Measurements from ENCODE around the gene SEMA3G. TPM values are rescaled to one million over a fixed set of nuclear protein-coding genes. Genes with fewer than 3 reads are reported as not detected.

Gene SEMA3G
- total RNA-seq, 3 donors from 2014 or later = 2.7 to 10.2 (median 3.1) TPM

DNA sequence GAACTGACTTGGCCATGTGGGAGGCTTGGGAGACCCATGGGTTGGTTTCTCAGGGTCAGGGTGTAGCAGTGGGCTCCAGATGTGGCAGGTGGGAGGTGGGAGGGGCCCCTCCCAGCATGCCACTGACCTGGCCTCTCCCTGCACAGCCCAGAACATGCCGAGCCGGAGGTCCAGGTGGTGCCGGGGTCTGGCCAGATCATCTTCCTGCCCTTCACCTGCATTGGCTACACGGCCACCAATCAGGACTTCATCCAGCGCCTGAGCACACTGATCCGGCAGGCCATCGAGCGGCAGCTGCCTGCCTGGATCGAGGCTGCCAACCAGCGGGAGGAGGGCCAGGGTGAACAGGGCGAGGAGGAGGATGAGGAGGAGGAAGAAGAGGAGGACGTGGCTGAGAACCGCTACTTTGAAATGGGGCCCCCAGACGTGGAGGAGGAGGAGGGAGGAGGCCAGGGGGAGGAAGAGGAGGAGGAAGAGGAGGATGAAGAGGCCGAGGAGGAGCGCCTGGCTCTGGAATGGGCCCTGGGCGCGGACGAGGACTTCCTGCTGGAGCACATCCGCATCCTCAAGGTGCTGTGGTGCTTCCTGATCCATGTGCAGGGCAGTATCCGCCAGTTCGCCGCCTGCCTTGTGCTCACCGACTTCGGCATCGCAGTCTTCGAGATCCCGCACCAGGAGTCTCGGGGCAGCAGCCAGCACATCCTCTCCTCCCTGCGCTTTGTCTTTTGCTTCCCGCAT, 42.3 kb upstream of the SEMA3G start:
- no peak for DNase-seq
- no peaks in the 10 kb centered on the region for H3K4me1 ChIP-seq (ENCODE audit: low read depth)
- no peak for ATAC-seq
- TF ChIP-seq, protein P1, sequence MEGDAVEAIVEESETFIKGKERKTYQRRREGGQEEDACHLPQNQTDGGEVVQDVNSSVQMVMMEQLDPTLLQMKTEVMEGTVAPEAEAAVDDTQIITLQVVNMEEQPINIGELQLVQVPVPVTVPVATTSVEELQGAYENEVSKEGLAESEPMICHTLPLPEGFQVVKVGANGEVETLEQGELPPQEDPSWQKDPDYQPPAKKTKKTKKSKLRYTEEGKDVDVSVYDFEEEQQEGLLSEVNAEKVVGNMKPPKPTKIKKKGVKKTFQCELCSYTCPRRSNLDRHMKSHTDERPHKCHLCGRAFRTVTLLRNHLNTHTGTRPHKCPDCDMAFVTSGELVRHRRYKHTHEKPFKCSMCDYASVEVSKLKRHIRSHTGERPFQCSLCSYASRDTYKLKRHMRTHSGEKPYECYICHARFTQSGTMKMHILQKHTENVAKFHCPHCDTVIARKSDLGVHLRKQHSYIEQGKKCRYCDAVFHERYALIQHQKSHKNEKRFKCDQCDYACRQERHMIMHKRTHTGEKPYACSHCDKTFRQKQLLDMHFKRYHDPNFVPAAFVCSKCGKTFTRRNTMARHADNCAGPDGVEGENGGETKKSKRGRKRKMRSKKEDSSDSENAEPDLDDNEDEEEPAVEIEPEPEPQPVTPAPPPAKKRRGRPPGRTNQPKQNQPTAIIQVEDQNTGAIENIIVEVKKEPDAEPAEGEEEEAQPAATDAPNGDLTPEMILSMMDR (IDR thresholded peaks at IDR 0.05) = no peak
- no peak overlapping the region for H3K4me3 ChIP-seq
- H3K36me3 ChIP-seq (ENCODE audit: low read depth) = no peaks in the 10 kb centered on the region
- H3K9me3 ChIP-seq = no peaks in the 10 kb centered on the region
- intact Hi-C loops (cut with DNase I, micrococcal nuclease) = no loop called here

DNA sequence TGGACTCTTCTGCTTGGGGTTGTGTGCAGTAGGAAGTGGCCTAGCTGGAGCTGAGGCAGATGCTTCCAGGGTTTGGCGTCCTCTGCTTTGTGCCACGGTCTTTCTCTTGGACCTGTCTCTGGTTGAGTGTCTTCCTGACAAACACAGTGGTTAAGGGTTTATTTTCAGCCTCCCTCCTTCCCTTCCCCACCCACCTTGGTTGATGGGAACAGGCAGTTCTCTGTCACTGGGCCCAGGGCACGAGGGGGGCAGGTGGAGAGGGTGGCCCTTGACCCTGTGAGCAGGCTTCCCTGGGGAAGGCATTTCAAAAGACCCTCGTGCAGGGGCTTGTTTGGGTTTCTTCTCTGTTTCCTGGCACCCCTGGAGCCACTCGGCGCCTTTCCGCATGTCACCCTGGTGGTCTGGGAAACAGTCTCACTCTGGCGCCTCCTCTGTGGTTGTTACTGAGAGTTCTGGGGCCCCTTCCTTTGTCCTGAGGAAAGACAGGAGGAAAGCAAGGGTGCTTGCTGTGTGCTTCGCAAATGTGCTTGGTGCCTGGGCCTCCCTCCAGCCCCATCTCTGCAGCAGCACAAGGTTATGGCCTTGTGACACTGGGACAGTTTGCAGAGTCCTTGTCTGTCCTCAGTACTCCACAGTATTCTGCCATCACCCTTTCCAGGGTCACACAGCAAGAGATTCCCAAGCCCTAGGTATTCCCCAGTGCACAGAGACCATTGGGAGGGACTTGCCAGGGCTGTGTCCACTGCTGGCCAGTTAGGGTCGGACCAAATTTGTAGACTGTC, 40.0 kb upstream of the SEMA3G start:
- no peak for ATAC-seq
- DNase-seq = no peak

DNA sequence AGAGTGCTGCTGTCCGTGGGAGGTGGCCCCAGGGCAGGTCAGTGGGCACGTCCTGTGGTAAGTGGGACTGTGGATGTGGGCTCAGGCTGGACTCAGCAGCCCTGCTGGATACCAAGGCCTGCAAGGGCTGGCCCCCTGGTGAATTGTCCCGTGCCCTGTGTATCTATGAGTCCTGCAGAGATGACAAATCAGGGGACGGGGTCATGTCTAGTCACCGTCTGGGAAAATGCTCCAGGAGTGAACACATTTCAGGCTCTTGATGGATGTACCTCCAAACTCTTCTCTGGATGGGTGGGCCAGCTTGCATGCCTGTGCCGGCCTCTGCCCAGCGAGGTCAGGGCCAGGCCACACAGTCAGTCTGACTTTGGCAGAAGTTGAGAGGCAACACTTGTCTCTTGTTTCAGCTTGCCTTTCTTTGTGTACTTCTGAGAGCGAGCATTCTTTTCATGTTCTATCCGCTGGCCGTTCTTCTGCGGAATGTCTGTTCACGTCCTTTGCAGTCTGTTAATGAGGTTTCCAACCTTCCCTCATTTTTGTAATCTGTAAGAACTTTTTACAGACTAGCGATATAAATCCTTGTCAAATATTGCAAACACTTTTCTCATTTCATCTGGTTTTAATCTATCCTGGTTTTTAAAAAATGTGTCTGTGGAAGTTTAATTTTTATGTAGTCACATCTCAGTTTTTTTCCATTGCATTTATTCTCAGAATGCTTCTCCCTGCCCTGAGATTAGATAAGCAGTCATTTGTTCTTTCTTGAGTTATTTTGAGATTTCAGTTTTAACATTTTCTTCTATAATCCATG, 38.9 kb upstream of the SEMA3G start:
- no peaks in the 10 kb centered on the region for H3K9me3 ChIP-seq
- intact Hi-C loops (cut with DNase I, micrococcal nuclease) = no loop called here
- no peaks in the 10 kb centered on the region for H3K4me1 ChIP-seq (ENCODE audit: low read depth)
- peaks cover 8% of the 10 kb centered on the region for H3K36me3 ChIP-seq (ENCODE audit: low read depth)
- ATAC-seq = no peak
- TF ChIP-seq, protein P1 (IDR thresholded peaks at IDR 0.05) = no peak
- H3K4me3 ChIP-seq = no peak overlapping the region
- DNase-seq = no peak

More for the DNA sequence above, 40.0 kb upstream of the SEMA3G start:
- Histone ChIP-seq H3K4me1 (ENCODE audit: low read depth) (no peaks in the 10 kb centered on the region), H3K36me3 (ENCODE audit: low read depth) (peaks cover 8% of the 10 kb centered on the region), H3K4me3 (no peak overlapping the region), H3K9me3 (no peaks in the 10 kb centered on the region)
- intact Hi-C loops (cut with DNase I, micrococcal nuclease) = no loop called here
- TF ChIP-seq, protein P1 (IDR thresholded peaks at IDR 0.05) = no peak

DNA sequence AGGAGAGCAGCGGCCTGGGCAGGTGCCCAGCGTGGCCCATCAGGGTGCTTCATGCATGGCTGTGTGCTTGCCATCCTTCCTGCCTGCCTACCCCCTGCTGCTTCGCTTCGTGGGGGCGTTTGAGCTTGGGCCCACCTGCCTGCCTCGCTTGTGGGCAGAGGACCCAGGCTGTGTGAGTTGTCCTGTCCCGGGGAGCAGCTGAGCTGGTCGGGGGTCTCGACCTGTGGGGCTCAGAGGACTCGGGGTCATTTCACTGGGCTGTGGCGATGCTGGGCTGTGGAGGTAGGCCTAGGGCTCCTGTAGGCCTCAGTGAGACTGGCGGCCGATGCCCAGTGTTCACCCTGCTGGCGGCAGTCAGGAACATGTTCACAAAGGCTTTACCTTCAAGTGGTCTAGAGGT, 38.2 kb upstream of the SEMA3G start:
- H3K36me3 ChIP-seq (ENCODE audit: low read depth) = peaks cover 8% of the 10 kb centered on the region
- no peak for DNase-seq
- ATAC-seq = no peak
- H3K9me3 ChIP-seq = no peaks in the 10 kb centered on the region
- intact Hi-C loops (cut with DNase I, micrococcal nuclease) = no loop called here
- H3K4me1 ChIP-seq (ENCODE audit: low read depth) = no peaks in the 10 kb centered on the region
- TF ChIP-seq, protein P1 (IDR thresholded peaks at IDR 0.05) = no peak
- no peak overlapping the region for H3K4me3 ChIP-seq

DNA sequence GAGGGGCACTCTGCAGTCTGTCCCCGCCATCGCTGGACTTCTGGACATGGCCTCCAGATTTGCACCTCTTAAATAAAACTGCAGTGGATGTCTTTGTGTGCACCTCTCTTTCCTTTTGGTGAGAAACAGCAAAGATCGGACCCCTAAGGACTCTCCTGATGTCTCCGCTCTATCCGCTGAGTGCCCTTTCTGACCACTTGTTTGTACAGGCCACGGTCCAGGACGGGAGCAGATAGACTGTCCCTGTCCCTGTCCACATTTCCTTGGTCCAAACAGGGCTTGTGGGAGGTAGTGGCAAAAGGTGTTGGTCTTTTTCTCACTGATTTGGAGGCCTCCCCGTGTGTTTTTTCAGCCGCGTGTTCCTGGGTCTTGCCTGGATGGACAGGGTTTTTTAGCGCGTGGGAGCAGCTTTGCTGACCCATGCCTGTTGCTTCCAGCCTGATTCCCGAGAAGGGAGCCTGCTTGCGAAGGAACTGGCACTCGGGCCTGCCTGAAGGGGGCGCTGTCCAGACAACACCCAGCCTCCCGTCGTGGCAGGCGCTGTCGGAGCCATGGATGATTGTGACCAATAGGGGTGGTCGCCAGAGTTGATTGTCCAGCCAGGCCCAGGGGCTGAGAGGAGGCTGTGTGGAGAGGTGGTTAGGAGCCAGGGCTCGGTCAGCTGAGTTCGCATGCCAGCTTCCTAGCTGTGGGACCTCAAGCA, 37.1 kb upstream of the SEMA3G start:
- no peak for ATAC-seq
- H3K9me3 ChIP-seq = no peaks in the 10 kb centered on the region
- intact Hi-C loops (cut with DNase I, micrococcal nuclease) = no loop called here
- H3K36me3 ChIP-seq (ENCODE audit: low read depth) = peaks cover 8% of the 10 kb centered on the region
- H3K4me1 ChIP-seq (ENCODE audit: low read depth) = no peaks in the 10 kb centered on the region
- H3K4me3 ChIP-seq = no peak overlapping the region
- TF ChIP-seq, protein P1 (IDR thresholded peaks at IDR 0.05) = no peak
- DNase-seq = no peak
